ENCODE measurements around the gene TRIM10.

TRIM10 gene

GRCh38 chr6:30160785-30161531 is at the start of gene TRIM10:
TRIM10 (minus strand) TSS chr6:30161211; CDS start chr6:30160858, 353 bp downstream.
- no peak for DNase-seq (ENCODE audit: low read depth)

- DNase-seq (ENCODE audit: low read depth), result no peak
Measured at GRCh38 chr6:30207619-30208295, 46.7 kb upstream of the TRIM10 start.

GRCh38 chr6:30206799-30207618 is 46.0 kb upstream of the TRIM10 start:
- no peak for DNase-seq (ENCODE audit: low read depth)

GRCh38 chr6:30206152-30206551 is 45.1 kb upstream of the TRIM10 start:
- no peak for DNase-seq (ENCODE audit: low read depth)

- no peak for DNase-seq (ENCODE audit: low read depth)
Measured at GRCh38 chr6:30204116-30204515, 43.1 kb upstream of the TRIM10 start.

GRCh38 chr6:30202366-30202765 is 41.4 kb upstream of the TRIM10 start:
- no peak for DNase-seq (ENCODE audit: low read depth)

- DNase-seq (ENCODE audit: low read depth), result no peak
Measured at GRCh38 chr6:30200551-30201281, 39.7 kb upstream of the TRIM10 start.

- DNase-seq (ENCODE audit: low read depth), result no peak
Measured at GRCh38 chr6:30198166-30199084, 37.4 kb upstream of the TRIM10 start.

GRCh38 chr6:30196376-30196775 is 35.4 kb upstream of the TRIM10 start:
- DNase-seq (ENCODE audit: low read depth), result no peak

- no peak for DNase-seq (ENCODE audit: low read depth)
Measured at GRCh38 chr6:30195951-30196350, 34.9 kb upstream of the TRIM10 start.

GRCh38 chr6:30194797-30195690 is 34.0 kb upstream of the TRIM10 start:
- no peak for DNase-seq (ENCODE audit: low read depth)

GRCh38 chr6:30192076-30192475 is 31.1 kb upstream of the TRIM10 start:
- no peak for DNase-seq (ENCODE audit: low read depth)

- DNase-seq (ENCODE audit: low read depth), result no peak
Measured at GRCh38 chr6:30188541-30188940, 27.5 kb upstream of the TRIM10 start.

- DNase-seq (ENCODE audit: low read depth), result no peak
Measured at GRCh38 chr6:30185846-30186484, 25.0 kb upstream of the TRIM10 start.

GRCh38 chr6:30184417-30185031 is 23.5 kb upstream of the TRIM10 start:
- no peak for DNase-seq (ENCODE audit: low read depth)

- no peak for DNase-seq (ENCODE audit: low read depth)
Measured at GRCh38 chr6:30180145-30180544, 19.1 kb upstream of the TRIM10 start.

GRCh38 chr6:30178837-30179236 is 17.8 kb upstream of the TRIM10 start:
- DNase-seq (ENCODE audit: low read depth), result no peak

- DNase-seq (ENCODE audit: low read depth), result no peak
Measured at GRCh38 chr6:30175765-30176164, 14.8 kb upstream of the TRIM10 start.

GRCh38 chr6:30172681-30173080 is 11.7 kb upstream of the TRIM10 start:
- no peak for DNase-seq (ENCODE audit: low read depth)

All from stimulated activated CD8-positive, alpha-beta memory T cell treated with anti-CD3 and anti-CD28 coated beads, Interleukin-7, amount 100 ng/mL, for 24 hours (primary cell).